Measurements from ENCODE around the gene PRDX5.
A peak's percentile ranks its signal among the peaks of the same experiment; 100 is the strongest.
"Not testable (repeated sequence)": the region's sequence is repeated elsewhere in the genome, so short reads cannot be mapped to it uniquely, and the experiment has no call there.

Gene PRDX5

GRCh38 chr11:64306876-64307622 is 10.9 kb upstream of the PRDX5 start:
- Histone ChIP-seq H3K4me3 (ENCODE audit: low read depth, low read length) (peak overlapping the region; percentile 62; the same call in 1 of the 2 replicates), H3K36me3 (ENCODE audit: control insufficient read depth in 2 of 2, insufficient read depth in 1 of 2, low read length in 2 of 2) (peaks cover 0 to 5% of the 10 kb centered on the region in 2 experiments; a peak in 1 of 3 replicates), H3K9me3 (ENCODE audit: control insufficient read depth, insufficient read depth, low read depth, low read length) (no peaks in the 10 kb centered on the region), H3K27ac (ENCODE audit: extremely low read depth, low read depth, low read length) (no peak overlapping the region), H3K4me1 (ENCODE audit: control insufficient read depth, insufficient read depth, low read length) (no peaks in the 10 kb centered on the region)
- ChIA-PET POLR2A (interaction anchor here (3.5 kb wide), 1 partner anchor 11 kb away, joined by 43 read pairs; the partner anchor contains the start of genes PRDX5 and TRMT112), CTCF (interaction anchor here (0.6 to 1.6 kb wide), 7 partner anchors 48 to 459 kb away, joined by 3 to 9 read pairs (median 3); no protein-coding TSS in a partner anchor)
- TF ChIP-seq ZIC2 (tag by site-specific recombination; IDR thresholded peaks at IDR 0.05), result peak; percentile 52
- no peak for TF ChIP-seq ZNF664 (tag by site-specific recombination; IDR thresholded peaks at IDR 0.05)
- TF ChIP-seq ZNF292 (tag by site-specific recombination; IDR thresholded peaks at IDR 0.05; ENCODE audit: borderline replicate concordance, low read depth), result no peak
- 0 out of 2 replicates have a peak, but pooled peaks have one; percentile 27 for TF ChIP-seq ZNF341 (tag by site-specific recombination; IDR thresholded peaks at IDR 0.05; ENCODE audit: low read depth)
- TF ChIP-seq ZXDB (tag by site-specific recombination; IDR thresholded peaks at IDR 0.05), result no peak

GRCh38 chr11:64307795-64308194 is 10.1 kb upstream of the PRDX5 start:
- CTCF ChIA-PET, result interaction anchor here (0.6 to 1.6 kb wide), 4 partner anchors 47 to 458 kb away, joined by 3 to 9 read pairs (median 4); no protein-coding TSS in a partner anchor
- H3K9me3 ChIP-seq (ENCODE audit: control insufficient read depth, insufficient read depth, low read depth, low read length); POLR2A ChIA-PET; H3K36me3 ChIP-seq (ENCODE audit: control insufficient read depth in 2 of 2, insufficient read depth in 1 of 2, low read length in 2 of 2); H3K4me3 ChIP-seq (ENCODE audit: low read depth, low read length); H3K27ac ChIP-seq (ENCODE audit: extremely low read depth, low read depth, low read length); H3K4me1 ChIP-seq (ENCODE audit: control insufficient read depth, insufficient read depth, low read length): not testable (repeated sequence)

- POLR2A ChIA-PET, result no interaction called here
- Histone ChIP-seq H3K27ac (ENCODE audit: extremely low read depth, low read depth, low read length) (no peak overlapping the region), H3K4me1 (ENCODE audit: control insufficient read depth, insufficient read depth, low read length) (no peaks in the 10 kb centered on the region), H3K4me3 (ENCODE audit: low read depth, low read length) (no peak overlapping the region), H3K9me3 (ENCODE audit: control insufficient read depth, insufficient read depth, low read depth, low read length) (no peaks in the 10 kb centered on the region), H3K36me3 (ENCODE audit: control insufficient read depth in 2 of 2, insufficient read depth in 1 of 2, low read length in 2 of 2) (peaks cover 0 to 31% of the 10 kb centered on the region in 2 experiments; a peak in 1 of 3 replicates)
- CTCF ChIA-PET, result interaction anchor here (0.6 to 2.2 kb wide), 4 partner anchors 9 to 326 kb away, joined by 4 to 7 read pairs (median 4); no protein-coding TSS in a partner anchor
- TF ChIP-seq PRDM2 (tag by site-specific recombination; IDR thresholded peaks at IDR 0.05; ENCODE audit: borderline replicate concordance) (no peak), SETDB1 (IDR thresholded peaks at IDR 0.05; ENCODE audit: insufficient read length, low read length) (no peak), ZNF140 (tag by site-specific recombination; IDR thresholded peaks at IDR 0.05) (no peak), MEIS1 (CRISPR knock-in tag; IDR thresholded peaks at IDR 0.05; ENCODE audit: borderline replicate concordance) (no peak), ZNF747 (tag by site-specific recombination; IDR thresholded peaks at IDR 0.05) (no peak)
Measured at GRCh38 chr11:64312947-64313346, 5.0 kb upstream of the PRDX5 start.

Data from HEK293 (cell line).